ENCODE results near the gene SCN9A.
"Not testable (repeated sequence)": the region's sequence is repeated elsewhere in the genome, so short reads cannot be mapped to it uniquely, and the experiment has no call there.

Gene SCN9A

DNA sequence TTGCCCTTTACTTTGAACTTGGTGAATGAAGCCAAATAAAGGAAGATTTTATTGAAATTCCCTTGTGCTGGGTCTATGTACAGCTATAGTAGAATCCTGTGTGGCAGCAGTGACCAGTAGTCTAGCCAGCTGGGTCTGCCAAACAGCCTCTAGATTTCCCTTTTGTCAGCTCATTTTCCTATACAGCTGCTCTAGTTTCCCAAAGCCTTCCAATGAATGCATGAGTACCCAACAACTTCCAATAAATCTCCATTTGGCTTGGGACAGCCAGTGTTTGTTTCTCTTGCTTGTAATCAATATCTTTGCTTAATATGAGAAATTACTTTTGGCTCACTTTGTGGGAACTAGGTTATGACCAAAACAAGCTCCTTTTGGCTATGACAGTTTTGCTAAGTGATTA lies 43.6 kb downstream of the SCN9A start:
- DNase-seq: no peak

- DNase-seq: no peak
Observed at GRCh38 chr2:166331468-166331867, 44.3 kb downstream of the SCN9A start.

GRCh38 chr2:166329465-166329864 lies 46.3 kb downstream of the SCN9A start:
- no peak for DNase-seq

DNA sequence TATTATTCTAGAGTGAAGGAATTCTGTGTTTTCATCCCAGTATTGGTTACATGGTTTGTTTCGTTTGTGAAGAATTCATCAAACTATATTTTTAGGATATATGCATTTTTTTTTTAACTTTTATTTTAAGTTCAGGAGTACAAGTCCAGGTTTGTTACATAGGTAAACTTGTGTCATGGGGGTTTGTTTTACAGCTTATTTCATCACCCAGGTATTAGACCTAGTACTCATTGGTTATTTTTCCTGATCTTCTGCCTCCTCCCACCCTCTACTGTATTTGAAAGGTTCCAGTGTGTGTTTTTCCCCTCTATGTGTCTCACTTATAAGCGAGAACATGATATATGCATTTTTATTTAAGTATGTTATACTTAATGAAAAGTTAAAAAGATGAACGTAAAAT lies 47.6 kb downstream of the SCN9A start:
- no peak for DNase-seq

- DNase-seq: no peak
Observed at GRCh38 chr2:166321076-166321475, 54.7 kb downstream of the SCN9A start.

DNA sequence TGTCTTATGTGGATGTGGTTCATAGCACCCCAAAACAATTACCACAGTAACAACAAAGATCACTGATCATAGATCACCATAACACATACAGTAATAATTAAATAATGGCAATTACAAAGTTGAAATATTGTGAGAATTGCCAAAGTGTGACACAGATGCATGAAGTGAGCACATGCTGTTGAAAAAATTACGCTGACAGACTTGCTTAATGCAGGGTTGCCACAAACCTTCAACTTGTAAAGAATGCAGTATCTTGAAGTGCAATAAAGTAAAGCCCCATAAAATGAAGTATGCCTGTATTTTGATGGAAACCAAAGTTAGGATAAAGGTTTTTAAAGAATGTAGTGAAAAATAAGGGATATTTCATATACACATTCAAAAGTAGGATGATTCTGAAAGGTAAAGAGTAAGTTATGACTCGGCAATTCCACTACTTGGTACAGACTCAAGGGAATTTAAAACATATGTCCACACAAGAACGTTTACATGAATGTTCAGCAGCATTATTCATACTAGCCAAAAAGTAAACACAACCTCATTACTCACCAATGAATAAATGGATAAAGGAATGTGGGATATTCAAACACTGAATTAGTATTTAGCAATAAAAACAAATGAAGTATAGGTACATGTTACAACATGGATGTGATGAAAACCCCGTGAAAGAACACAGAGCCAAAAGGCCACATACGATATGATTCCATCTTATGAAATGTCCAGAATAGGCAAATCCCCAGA lies 61.6 kb downstream of the SCN9A start:
- DNase-seq: no peak

- not testable (repeated sequence) for DNase-seq
Observed at GRCh38 chr2:166312863-166313262, 62.9 kb downstream of the SCN9A start.

- no peak for DNase-seq
Observed at GRCh38 chr2:166307326-166307725, 68.4 kb downstream of the SCN9A start.

- DNase-seq: no peak
Observed at GRCh38 chr2:166304656-166305055, 71.1 kb downstream of the SCN9A start.

- DNase-seq: no peak
Observed at GRCh38 chr2:166302036-166302435, 73.7 kb downstream of the SCN9A start.

DNA sequence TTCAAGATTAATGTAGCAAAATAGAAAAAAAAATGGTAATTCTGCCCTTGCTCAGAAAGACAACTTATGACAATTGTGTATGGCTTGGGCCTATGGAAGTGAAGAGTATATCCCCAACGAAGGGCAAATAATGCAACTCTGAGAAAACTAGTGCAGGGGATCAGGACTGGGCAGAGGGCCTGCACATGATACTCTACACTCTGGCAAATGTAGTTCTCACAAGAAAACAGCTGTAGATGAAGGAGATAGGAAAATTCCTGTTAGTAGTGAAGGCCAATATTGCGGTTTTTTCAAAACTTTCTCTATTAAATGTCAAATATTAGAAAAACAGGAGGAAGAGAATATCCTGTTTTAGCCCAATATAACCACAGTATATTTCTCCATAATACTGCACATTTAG lies 77.8 kb downstream of the SCN9A start:
- DNase-seq: no peak

GRCh38 chr2:166293984-166294383 lies 81.8 kb downstream of the SCN9A start:
- no peak for DNase-seq

GRCh38 chr2:166285215-166285614 lies 90.5 kb downstream of the SCN9A start:
- DNase-seq: no peak

- no peak for DNase-seq
Observed at GRCh38 chr2:166284359-166284758, 91.4 kb downstream of the SCN9A start.

GRCh38 chr2:166282154-166282553 lies 93.6 kb downstream of the SCN9A start:
- DNase-seq: no peak

DNA sequence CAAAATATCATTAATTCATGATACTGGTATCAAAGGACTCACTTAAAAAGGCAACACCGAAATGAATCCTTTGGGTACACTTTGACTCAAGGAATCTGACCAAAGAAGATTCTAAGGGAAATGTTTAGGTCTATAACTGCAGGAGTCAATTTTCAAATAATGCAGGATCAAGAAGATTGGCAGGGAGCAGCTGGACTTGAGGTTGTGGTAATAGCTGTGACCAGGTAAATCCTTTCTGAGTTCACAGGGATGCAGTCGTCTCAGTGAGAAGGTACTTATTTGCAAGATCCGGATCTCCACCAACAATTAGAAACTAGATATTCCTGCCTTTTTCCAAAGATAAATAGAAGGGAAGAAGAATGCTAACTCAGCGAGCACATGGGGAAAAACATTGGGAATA lies 96.9 kb downstream of the SCN9A start:
- DNase-seq: no peak

DNA sequence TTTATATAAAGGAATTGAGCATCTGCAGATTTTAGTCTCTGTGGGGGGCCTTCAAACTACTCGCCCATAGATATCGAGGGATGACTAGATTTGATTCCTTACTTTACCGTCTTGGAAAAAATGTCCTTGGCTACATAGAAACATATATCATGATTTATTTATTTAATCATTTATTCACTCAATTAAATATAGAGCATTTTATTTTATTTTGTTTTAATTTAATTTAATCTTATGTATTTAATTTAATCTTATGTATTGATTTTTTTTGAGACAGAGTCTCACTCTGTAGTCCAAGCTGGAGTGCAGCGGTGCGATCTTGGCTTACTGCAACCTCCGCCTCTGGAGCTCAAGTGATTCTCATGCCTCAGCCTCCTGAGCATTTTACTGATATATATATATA lies 105.4 kb downstream of the SCN9A start:
- no peak for DNase-seq

- no peak for DNase-seq
Observed at GRCh38 chr2:166269322-166269721, 106.4 kb downstream of the SCN9A start.

- no peak for DNase-seq
Observed at GRCh38 chr2:166257859-166258258, 117.9 kb downstream of the SCN9A start.

- no peak for DNase-seq
Observed at GRCh38 chr2:166256896-166257295, 118.8 kb downstream of the SCN9A start.

GRCh38 chr2:166249318-166249717 lies 126.4 kb downstream of the SCN9A start:
- DNase-seq: no peak

DNA sequence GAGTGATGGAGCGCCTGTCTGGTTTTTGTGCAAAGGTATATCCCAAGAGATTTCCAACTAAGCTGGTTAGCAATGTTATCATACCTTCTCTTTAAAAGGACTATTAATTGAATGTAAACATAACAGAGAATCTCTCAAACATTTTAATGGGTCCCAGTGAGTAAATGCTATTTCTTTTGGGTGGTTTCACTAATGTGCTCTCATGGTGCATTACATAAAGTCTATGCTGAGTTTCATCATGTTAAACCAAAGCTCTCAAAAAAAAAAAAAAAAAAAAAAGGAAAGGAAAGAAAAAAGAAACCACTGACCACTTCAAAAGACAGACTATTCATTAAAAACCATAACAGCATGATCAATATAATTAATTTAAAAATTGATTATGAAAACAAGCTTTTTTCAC lies 128.8 kb downstream of the SCN9A start:
- no peak for DNase-seq

- no peak for DNase-seq
Observed at GRCh38 chr2:166242309-166242708, 133.4 kb downstream of the SCN9A start.

DNA sequence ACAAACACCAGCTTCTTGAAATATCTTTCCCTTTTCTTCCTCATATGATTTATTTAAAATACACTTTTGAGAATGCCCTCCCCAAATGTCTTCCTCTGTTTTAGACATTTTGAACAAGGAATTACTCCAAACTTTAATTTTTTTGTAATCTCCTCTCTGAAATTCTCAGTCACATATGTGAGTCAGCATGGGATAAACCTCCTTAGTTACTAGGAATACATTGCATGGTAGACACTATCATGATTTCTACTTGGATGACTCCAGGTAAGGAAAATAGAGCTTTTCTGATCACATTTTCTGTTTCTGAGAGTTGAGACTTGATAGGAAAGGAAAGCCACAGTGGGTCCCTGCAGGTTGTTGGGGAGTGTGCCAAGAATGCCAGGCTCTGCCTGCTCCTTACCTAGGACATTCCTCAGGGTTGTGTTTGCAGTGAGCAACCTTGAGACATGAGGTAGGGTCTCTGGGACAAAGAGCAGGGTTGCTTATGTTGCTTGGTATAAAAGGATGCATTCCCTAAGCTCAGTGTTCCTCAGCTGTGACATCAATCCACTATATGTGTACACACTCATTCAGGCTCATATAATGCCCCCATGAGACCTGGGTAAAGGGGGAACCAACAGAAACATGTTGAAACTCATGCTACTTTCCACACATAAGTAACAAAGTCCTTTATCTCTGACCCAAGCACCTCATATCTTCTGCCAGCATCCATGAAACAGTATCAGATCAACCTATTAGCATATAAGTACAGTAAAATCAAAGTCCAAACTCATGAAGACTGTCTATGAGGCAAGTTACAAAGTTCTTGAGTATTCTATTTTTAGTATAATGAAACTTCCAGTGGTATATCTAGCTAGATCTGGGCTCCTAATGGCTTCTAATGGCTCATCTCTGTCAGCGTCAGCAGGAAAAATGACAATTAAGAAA lies 135.1 kb downstream of the SCN9A start:
- DNase-seq: no peak
